HFFc6 (cell line): Measurements from ENCODE around the gene SLC25A12. TPM values are rescaled to one million over a fixed set of nuclear protein-coding genes. Genes with fewer than 3 reads are reported as not detected.

ENCODE experiments used
- DNase-seq: peaks from one replicate; pipeline ENCODE4 v3.0.0-alpha.2; 2018
- H3K27ac Mint-ChIP-seq: 2 replicates; pipeline ENCODE4 v1.8.0; 2020; ENCODE audit warnings: mild to moderate bottlenecking, mixed read lengths
- H3K27me3 Mint-ChIP-seq: 2 replicates; pipeline ENCODE4 v1.8.0; 2021; ENCODE audit warnings: mild to moderate bottlenecking, moderate library complexity, mixed read lengths; ENCODE audit not compliant: insufficient read depth
- H3K36me3 Mint-ChIP-seq: 2 replicates; pipeline ENCODE4 v1.8.0; 2021; ENCODE audit warnings: low read depth, mixed read lengths
- H3K4me1 Mint-ChIP-seq: 2 replicates; pipeline ENCODE4 v1.8.0; 2020; ENCODE audit warnings: low read depth, mixed read lengths
- H3K4me3 Mint-ChIP-seq: 2 replicates; pipeline ENCODE4 v1.8.0; 2020; ENCODE audit warnings: mild to moderate bottlenecking, moderate library complexity, mixed read lengths
- H3K9me3 Mint-ChIP-seq: 2 replicates; pipeline ENCODE4 v1.8.0; 2020; ENCODE audit warnings: mild to moderate bottlenecking, mixed read lengths
- CTCF ChIP-seq: fragments of 200-600 bp; sonication (generic); IDR thresholded peaks from 2 replicates; pipeline ENCODE4 v1.5.0; 2021; ENCODE audit warnings: antibody characterized with exemption, mild to moderate bottlenecking
- long read RNA-seq: library from polyadenylated mRNA; unstranded; transcript quantifications from one replicate; pipeline ENCODE4 v2.0.0, GENCODE V29; 2019
- total RNA-seq, 6 experiments: library from RNA; stranded (reverse); fragmentation: NEBNext Ultra II Directional; extraction: Animal tissue kit (Norgen Biotek cat#: 25700); gene quantifications; 2 replicates in 1 of 6; 3 replicates in 5 of 6; pipeline ENCODE4 v1.2.3, GENCODE V29; 2021

Gene SLC25A12
- 10 to 100 TPM; 16.8 to 20.9 (median 19.4) TPM for total RNA-seq
- long read RNA-seq, transcript SLC25A12-202 (18 exons, 2,979 nt): major isoform, 15 of 26 reads
- long read RNA-seq, partial matches to known transcripts: 4 of 26 reads
- long read RNA-seq, other reads (novel, unspliced or antisense): 6 of 26 reads

GRCh38 chr2:171893824-171894611 lies at the start of gene SLC25A12:
TSS of gene SLC25A12 (minus strand) at chr2:171894244. CDS start at chr2:171894214, 30 bp downstream.
- Mint-ChIP-seq H3K4me3 (peak within 1 kb of the TSS; percentile 94), H3K27me3 (no peaks in the 10 kb centered on the region), H3K9me3 (no peaks in the 10 kb centered on the region), H3K4me1 (peaks cover 43% of the 10 kb centered on the region), H3K27ac (peak within 1 kb of the TSS; percentile 77), H3K36me3 (0 out of 2 replicates have a peak, but pooled peaks cover 6% of the 10 kb centered on the region)
- TF ChIP-seq CTCF: no peak
- DNase-seq: peak; percentile 52

GRCh38 chr2:171941316-171941699 lies 47.3 kb upstream of the SLC25A12 start:
- Mint-ChIP-seq H3K9me3 (no peaks in the 10 kb centered on the region), H3K27ac (no peak overlapping the region), H3K4me3 (no peak overlapping the region), H3K36me3 (peaks cover 4% of the 10 kb centered on the region; the same call in 1 of the 2 replicates), H3K4me1 (peaks cover 3% of the 10 kb centered on the region), H3K27me3 (no peaks in the 10 kb centered on the region)
- TF ChIP-seq CTCF: 0 out of 2 replicates have a peak, but pooled peaks have one; percentile 17
- DNase-seq: no peak

- H3K27ac Mint-ChIP-seq: no peak overlapping the region
Measured at GRCh38 chr2:171939743-171940071, 45.7 kb upstream of the SLC25A12 start.

GRCh38 chr2:171939058-171939742 lies 45.2 kb upstream of the SLC25A12 start:
- no peaks in the 10 kb centered on the region for H3K27me3 Mint-ChIP-seq
- H3K4me1 Mint-ChIP-seq: peaks cover 12% of the 10 kb centered on the region
- TF ChIP-seq CTCF: no peak
- no peaks in the 10 kb centered on the region for H3K9me3 Mint-ChIP-seq
- no peak overlapping the region for H3K27ac Mint-ChIP-seq
- DNase-seq: no peak
- H3K4me3 Mint-ChIP-seq: no peak overlapping the region
- H3K36me3 Mint-ChIP-seq: peaks cover 7% of the 10 kb centered on the region; the same call in 1 of the 2 replicates

More at GRCh38 chr2:171939743-171940071, 45.7 kb upstream of the SLC25A12 start:
- no peak overlapping the region for H3K4me3 Mint-ChIP-seq
- peaks cover 4% of the 10 kb centered on the region; the same call in 1 of the 2 replicates for H3K36me3 Mint-ChIP-seq
- peaks cover 12% of the 10 kb centered on the region for H3K4me1 Mint-ChIP-seq
- H3K27me3 Mint-ChIP-seq: no peaks in the 10 kb centered on the region
- no peak for DNase-seq
- TF ChIP-seq CTCF: no peak
- no peaks in the 10 kb centered on the region for H3K9me3 Mint-ChIP-seq

GRCh38 chr2:171930385-171930784 lies 36.3 kb upstream of the SLC25A12 start:
- H3K4me3 Mint-ChIP-seq: no peak overlapping the region
- no peaks in the 10 kb centered on the region for H3K9me3 Mint-ChIP-seq
- peaks cover 41% of the 10 kb centered on the region for H3K36me3 Mint-ChIP-seq
- H3K27ac Mint-ChIP-seq: no peak overlapping the region
- DNase-seq: no peak
- no peaks in the 10 kb centered on the region; the same call in none of the 2 replicates for H3K4me1 Mint-ChIP-seq
- no peak for TF ChIP-seq CTCF
- H3K27me3 Mint-ChIP-seq: no peaks in the 10 kb centered on the region
